HG03432 (cell line): ENCODE measurements around the gene TCN2.
"Not testable (repeated sequence)": the region's sequence is repeated elsewhere in the genome, so short reads cannot be mapped to it uniquely, and the experiment has no call there.

Source experiments
- ATAC-seq: cut with Tn5 transposase; IDR thresholded peaks from one replicate; pipeline ENCODE4 v1.9.1; 2021; ENCODE audit warnings: mild to moderate bottlenecking, moderate library complexity; ENCODE audit not compliant: unreplicated experiment

Gene TCN2

DNA sequence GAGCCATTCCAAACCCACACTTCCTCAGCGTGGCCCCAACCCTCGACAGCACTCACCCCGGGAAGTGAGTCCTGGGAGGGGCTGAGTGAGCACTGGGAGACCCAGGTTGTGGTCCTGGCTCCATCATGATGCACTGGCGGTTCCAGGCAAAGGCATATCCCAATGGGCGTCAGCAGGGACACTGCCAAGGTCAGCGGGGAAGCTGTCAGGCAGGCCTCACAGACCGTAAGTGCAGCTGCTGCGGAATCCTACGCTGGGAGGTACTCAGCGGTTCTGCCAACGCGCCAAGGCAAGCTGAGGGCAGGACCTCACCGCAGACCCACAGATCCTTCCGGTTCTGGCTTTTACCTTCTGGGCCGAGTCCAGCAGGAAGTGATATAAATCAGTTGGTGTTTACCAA lies 31.1 kb upstream of the TCN2 start:
- ATAC-seq: no peak

DNA sequence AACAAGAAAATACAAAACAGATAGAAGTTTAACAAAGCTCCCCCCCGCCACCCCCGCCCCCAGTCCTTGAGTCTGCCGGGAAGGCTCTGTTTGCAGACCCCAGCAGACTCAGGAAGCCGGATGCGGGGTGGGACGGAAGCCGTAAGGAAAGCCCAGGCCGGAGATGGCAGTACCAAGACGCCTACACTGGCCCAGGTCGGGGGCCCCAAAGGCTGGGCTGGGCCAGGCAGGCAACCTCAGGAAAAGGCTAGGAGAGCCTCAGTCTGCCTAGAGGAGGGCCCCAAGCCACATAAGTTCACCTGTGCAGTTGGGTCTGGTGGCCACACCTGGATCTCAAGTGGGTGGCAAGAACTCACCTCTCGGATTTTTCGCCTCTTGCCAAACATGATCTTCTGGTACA lies 28.5 kb upstream of the TCN2 start:
- ATAC-seq: no peak

DNA sequence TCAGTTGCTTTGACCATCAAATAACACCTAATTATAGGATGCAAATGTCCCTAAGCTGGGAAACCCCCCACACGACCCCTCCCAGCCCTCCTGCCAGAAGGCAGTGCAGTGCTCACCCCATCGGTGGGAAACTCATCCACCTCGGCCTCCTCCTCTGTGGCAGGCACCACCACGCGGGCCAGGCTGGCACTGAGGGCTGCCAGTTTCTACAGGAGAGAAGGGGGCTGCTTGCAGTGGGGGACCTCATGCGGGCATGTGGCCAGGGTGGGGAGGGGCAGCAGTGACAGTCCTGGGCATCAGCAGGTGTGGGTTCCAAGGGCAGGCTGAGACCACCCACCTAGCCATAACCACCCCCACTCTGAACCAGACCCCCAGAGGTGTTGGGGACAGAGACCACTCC lies 26.1 kb upstream of the TCN2 start:
- ATAC-seq: no peak

DNA sequence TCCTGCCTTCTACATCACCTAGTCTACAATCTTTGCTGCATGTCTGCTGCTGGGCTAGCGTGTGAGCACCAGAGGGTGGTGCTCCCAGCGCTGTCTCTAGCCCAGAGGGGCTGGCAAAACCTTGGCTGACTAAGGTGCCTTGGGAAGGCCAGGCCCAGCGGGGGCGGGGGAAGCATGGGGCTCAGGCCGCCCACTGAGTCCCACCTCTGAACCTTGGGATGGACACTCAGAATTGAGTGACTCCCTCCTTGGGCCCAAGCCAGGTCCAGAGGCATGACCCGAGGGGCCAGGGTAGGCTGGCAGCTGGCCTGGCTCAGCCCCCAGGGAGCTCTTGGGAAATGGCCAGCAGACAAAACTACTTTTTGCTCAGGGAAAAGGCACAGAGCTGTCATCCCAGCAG lies 24.9 kb upstream of the TCN2 start:
- ATAC-seq: no peak

DNA sequence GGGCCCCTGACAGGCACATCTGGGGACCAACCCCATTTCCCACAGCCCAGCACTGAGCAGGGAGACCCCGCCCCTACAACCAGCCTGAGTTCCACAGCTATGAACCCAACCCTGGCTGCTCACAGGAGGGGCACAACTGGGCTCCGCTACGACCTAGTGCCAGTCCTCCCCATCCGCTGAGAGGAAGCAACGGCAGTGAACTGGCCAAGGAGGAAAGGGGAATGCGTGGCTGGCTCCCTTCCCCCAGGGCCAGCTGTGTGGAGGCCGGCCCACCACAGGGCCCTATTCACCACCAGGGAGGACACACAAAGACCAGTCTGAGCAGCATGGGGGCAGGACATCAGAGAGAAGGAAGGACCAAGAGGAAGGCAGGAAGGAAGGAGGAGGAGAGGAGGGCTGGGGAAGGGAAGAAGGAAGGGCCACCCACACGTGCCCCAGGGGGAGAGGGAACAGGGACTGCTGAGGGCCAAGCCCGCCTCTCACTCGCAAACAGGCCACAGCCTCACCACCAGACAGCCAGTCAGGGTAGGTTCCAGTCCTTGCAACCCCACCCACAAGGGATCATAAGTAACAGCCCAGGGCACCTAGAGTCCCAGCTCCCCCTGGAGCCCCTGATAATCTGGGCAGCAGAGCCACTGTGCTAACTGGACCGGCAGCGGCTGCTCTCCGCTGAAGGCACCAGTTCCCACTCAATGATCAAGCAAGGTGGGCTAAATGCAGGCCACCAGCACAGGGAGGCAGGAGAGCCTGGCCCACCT lies 24.0 kb upstream of the TCN2 start:
- ATAC-seq: no peak

DNA sequence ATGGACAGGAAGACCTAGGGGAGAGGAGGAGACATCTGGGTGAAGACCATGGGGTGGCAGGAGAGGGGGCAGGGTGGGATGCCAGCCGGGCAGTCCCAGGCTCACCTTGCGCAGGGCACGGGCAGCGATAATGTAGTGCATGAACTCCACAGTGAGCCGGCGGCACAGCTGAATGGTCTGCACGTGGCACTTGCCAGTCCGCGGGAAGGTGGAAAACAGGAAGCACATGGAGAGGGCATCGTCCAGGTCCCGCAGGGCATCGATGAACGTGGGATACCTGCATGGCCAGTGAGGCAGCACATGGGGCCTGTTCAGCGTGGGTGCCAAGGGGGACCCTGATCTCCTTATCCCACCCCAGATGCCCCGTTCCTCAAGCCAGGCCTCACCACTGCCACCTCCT lies 22.5 kb upstream of the TCN2 start:
- no peak for ATAC-seq

DNA sequence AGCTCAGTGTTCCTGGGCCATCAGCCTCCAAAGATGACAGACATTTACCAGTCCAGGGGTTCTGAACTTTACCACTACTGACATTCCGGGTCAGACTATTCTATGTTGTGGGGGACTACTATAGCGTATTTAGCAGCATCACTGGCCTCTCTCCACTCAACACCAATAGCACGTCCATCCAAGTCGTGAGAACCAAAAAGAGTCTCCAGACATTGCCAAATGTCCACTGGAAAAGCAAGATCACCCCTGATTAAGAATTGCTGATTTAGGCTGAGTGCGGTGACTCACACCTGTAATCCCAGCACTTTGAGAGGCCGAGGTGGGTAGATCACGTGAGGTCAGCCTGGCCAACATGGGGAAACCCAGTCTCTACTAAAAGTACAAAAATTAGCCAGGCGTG lies 20.6 kb upstream of the TCN2 start:
- ATAC-seq: no peak

DNA sequence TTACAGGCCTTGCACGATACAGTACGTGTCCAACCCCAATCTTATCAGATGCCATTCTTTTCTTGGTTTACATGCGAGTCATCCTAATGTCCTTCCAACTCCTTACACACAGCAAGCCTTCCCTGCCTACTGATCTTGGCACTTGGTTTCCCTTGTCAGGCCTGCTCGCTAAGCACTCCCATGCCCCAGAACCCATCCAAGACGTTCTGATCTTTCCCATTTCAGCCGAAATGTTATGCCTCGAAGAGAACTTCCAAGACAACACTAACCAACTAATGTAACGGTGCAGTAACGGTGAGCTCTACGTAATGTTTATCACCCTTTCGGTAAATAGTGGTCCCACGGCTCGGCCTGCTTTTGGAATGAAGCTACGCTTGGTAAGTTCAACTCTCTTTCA lies 15.8 kb upstream of the TCN2 start:
- no peak for ATAC-seq

DNA sequence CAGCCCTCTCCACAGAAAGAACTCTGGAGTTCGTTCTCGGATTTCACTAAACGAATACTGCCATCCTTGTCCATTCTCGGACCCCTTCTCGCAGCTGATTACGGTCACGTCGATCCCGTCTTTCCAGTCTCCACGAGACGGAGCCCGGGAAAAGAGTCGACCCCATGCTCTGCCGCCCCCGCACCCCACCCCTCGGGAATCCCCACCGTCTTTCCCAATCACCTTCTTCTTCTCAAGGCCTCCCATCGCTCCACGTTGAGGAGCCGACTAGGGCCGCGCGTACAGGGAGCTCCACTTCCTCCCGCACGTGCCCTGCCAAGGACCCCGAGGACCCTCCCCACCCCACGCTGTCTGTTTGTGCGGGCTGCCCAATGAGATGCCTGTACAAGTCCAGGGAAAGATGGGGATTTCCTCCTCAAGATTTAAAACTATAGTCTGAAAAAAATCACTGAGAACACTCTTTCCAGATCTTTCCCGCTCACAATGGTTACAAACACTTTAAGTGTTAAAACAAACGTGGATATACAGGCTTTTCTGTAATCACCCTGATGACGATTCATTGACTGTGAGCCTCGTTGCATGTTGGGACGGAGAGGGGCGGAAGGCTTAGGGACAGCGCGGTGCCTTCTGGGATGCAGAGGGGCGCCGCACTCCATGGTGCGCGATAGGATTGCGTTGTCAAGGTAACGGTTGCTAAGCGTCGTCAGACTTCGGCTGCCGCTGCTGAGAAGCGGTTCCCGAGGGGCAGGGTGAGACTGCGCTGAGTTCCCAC lies 15.2 kb upstream of the TCN2 start, which contains the start of gene PES1:
Gene PES1, minus strand, starts transcription at position 323 of the 772 bp plus-strand sequence. Its CDS starts 77 bp downstream, at position 246.
- peak; percentile 96 for ATAC-seq

DNA sequence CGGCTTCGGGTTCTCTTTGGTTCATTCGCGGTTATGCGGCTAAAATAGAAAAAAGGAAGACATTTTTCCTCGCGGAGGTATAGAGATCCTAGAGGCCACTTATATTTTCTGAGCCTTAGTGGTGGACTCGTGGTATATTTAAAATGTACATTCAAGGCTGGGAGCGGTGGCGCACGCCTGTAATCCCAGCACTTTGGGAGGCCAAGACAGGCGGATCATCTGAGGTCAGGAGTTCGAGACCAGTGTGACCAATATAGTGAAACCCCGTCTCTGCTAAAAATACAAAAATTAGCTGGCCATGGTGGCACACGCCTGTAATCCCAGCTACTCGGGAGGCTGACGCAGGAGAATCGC lies 14.6 kb upstream of the TCN2 start:
- not testable (repeated sequence) for ATAC-seq

DNA sequence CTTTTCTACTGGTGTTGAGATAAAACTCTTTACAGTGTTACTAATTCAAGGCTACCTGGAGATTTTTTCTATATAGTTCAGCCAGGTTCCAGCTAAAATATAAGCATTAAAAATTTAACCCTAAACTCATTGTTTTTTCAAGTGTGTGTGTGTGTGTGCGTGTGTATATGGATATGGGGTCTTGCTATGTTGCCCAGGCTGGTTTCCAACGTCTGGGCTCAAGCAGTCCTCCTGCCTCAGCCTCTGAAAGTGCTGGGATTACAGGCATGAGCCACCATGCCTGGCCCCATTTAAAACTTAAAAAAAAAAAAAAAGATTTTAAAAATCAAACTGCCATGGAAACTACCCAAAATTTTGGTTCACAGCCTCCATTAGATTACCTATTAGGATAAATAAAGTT lies 10.8 kb upstream of the TCN2 start:
- no peak for ATAC-seq

DNA sequence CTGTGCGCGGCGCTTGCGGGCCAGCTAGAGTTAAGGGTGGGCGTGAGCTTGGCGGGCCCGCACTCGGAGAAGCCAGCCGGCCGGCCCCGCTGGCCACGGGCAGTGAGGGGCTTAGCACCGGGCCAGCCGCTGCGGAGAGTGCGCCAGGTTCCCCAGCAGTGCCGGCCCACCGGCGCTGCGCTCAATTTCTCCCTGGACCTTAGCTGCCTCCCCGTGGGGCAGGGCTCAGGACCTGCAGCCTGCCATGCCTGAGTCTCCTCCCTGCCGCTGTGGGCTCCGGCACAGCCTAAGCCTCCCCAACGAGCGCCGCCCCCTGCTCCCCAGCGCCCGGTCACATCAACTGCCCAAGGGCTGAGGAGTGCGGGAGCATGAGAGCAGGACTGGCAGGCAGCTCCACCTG lies 10.1 kb upstream of the TCN2 start:
- ATAC-seq: no peak

DNA sequence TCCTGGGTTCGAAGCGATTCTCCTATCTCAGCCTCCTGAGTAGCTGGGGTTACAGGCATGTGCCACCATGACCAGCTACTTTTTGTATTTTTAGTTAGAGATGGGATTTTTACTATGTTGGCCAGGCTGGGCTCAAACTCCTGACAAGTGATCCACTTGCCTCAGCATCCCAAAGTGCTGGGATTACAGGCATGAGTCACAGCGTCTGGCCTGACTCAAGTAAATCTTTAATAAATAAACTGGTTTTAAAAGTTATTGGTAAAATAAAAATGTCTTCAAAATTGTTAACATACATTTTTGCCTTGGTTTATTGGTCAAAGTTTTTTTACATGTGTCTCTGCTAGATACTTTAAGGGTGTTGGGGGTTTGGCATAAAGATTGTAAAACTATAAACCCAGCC lies 8.0 kb upstream of the TCN2 start:
- no peak for ATAC-seq

DNA sequence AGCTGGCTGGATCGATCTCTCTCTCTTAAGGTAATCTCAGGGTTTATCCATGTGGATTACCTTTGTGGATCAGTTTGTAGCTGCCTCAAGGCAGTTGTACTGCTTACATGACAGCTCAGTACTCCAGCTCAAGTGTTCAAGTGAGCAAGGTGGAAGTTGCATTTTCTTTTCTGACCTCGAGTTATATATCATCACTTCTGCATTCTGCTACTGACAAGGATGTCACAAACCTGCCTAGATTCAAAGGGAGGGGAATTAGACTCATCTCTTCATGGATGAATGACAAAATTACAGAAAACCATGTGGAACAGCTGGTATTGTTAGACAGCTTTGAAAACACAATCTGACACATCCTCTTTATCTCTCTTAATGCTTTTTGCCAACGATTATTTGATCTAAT lies 6.1 kb upstream of the TCN2 start:
- no peak for ATAC-seq

DNA sequence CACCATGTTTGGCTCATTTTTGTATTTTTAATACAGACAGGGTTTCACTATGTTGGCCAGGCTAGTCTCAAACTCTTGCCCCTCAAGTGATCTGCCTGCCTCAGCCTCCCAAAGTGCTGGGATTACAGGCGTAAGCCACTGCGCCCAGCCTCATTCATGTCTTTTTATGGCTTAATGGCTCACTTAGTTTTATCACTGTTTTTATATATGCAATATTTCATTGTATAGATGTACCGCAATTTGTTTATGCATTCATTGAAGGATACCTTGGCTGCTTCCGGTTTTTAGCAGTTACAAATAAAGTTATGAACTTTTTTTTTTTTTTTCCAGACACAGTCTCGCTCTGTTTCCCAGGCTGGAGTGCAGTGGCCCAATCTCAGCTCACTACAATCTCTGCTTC lies 5.5 kb upstream of the TCN2 start:
- no peak for ATAC-seq

DNA sequence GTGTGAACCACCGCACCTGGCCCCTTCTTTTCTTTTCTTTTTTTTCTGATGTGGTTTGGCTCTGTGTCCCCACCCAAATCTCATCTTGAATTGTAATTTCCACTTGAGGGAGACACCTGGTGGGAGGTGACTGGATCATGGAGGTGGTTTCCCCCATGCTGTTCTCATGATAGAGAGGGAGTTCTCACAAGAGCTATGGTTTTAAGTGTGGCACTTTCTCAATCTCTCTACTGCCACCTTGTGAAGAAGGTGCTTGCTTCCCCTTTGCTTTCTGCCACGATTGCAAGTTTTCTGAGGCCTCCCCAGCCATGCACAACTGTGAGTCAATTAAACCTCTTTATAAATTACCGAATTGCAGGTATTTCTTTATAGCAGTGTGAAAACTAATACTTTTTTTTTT lies 4.9 kb upstream of the TCN2 start:
- no peak for ATAC-seq

DNA sequence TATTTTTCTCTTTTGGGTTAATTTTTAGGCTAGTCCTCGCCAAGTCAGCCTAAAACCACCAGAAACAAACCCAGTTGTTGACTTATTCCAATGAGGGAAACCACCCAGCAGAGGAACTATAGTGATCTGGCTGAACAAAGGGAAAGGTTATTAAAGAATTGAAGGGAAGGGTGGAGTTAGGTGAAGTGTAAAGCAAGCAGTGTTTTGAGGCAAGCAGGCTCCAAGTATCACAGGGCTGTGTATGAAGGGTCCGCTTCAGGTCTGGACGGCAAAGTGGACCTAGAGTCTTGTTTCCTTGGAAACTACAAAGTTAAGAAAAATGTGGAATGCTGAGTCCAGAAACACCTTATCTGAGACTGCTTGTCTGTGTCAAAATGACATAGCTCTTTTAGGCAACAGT lies 3.2 kb upstream of the TCN2 start:
- no peak for ATAC-seq

DNA sequence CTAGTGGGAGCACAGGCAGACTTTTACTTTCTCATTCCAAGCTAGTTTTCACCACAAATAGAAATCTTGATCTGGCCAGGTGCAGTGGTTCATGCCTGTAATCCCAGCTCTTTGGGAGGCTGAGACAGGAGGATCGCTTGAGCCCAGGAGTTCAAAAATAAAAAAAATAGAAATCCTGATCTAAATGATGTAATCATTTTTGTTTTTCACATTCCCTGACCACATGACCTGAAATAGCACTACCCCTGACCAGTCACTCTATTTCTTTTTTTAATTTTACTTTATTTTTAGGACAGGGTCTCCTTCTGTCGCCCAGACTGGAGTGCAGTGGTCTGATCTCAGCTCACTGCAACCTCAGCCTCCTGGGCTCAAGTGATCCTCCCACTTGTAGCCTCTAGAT lies 2.3 kb upstream of the TCN2 start:
- ATAC-seq: no peak

DNA sequence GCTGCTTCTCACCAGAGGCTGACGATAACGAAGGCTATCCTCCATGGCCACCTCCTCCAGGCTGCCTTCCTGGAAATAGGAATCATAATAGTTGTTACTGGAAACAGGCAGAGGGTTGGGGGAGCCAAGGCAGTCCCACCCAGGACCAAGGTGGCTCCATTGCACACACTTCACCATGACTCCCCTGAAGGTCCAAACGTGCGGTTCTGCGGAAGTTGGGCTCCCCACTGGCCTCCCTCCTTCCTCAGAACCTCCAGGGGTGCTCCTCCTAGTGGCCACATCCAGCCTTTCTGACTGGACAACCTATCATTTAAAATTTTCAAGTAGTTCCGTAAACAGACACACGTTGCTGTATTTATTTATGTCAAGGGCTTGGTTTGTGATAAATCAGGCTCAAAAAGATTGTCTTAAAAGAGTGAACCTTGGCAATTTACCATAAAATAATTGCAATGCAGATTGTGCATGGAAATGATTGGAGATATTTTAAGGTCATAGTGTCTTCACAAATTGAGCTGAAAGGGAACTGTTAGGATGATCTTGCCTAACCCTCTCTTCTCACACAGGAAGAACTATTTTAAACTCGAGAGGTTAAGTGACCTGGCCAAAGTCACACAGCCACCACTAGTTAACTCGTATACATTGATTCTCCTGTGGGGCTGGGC lies 1.4 kb upstream of the TCN2 start:
- ATAC-seq: no peak

DNA sequence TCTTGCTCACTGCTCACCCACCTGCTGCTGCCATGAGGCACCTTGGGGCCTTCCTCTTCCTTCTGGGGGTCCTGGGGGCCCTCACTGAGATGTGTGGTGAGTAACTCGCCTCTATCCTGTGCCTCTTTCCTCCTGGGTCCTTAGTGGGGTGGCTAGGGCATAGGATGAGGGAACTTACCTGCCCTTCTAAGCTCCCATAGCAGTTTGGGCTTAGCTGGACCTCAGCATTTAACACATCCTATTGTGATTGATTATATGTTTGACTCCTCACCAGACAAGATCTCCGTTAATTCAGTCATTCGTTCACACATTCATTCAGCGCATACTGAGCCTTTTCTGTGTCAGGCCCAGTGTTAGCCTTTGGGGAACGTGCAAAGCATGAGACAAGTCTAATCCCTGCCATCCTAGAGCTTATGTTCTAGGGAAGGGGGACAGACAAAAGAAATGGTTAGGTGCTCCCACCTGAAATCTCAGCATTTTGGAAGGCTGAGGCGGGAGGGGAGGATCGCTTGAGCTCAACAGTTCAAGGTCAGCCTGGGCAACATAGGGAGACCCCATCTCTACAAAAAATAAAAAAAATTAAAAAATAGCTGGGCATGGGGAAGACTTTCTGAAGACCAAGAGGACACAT lies 441 bp downstream of the TCN2 start:
- no peak for ATAC-seq

DNA sequence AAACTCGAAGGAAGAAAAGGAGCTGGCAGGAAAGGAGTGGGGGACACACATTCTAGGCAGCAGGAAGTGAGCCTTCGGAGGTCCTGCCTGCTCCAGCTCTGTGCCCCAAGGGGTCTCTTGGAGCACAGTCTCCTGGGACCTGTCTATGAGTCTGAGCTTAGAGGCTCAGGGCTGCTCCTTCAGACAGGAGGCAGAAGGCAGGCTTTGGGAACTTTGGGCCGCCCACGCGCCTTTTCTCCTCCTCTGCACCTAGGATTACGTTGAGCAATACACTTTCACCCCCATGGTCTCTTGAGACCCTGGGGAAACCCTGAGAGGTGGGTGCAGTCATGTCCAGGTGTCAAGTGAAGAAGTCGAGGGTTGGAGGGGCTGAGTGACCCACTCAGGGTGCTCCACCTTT lies 965 bp downstream of the TCN2 start:
- no peak for ATAC-seq
